Retinal pigment epithelial cell (primary cell): ENCODE data around the gene HEBP2.

Source experiments
- DNase-seq: peaks from one replicate; pipeline ENCODE4 v3.0.0-alpha.2; 2010; ENCODE audit warnings: low read depth
- H3K4me3 ChIP-seq: 2 replicates; pipeline ENCODE4 v1.5.1; 2011; ENCODE audit warnings: mild to moderate bottlenecking, low read length, control low read depth, moderate library complexity
- TF ChIP-seq, protein P1 (sequence below): conservative IDR thresholded peaks from 2 replicates; pipeline ENCODE4 v1.5.1; 2011; ENCODE audit warnings: low read depth, low read length, control low read depth, inconsistent platforms

Gene HEBP2

DNA sequence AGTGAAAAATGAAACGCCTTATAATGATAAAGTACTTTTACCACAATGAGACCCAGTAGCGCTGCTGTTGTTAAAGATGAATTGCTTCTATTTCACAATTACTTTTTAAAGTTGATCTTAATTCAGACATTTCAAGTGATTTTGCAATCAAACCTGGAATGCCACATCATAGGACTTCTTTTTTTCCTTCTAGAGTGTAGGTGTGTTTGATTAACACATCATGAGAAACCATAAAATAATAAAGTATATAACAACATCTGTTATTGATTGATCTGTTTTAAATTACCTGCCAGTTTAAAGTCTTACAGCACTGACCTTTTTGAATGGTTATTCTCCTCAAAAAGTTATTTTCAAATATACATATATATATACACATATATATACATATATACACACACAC is 38.6 kb downstream of the HEBP2 start:
- TF ChIP-seq, protein P1, sequence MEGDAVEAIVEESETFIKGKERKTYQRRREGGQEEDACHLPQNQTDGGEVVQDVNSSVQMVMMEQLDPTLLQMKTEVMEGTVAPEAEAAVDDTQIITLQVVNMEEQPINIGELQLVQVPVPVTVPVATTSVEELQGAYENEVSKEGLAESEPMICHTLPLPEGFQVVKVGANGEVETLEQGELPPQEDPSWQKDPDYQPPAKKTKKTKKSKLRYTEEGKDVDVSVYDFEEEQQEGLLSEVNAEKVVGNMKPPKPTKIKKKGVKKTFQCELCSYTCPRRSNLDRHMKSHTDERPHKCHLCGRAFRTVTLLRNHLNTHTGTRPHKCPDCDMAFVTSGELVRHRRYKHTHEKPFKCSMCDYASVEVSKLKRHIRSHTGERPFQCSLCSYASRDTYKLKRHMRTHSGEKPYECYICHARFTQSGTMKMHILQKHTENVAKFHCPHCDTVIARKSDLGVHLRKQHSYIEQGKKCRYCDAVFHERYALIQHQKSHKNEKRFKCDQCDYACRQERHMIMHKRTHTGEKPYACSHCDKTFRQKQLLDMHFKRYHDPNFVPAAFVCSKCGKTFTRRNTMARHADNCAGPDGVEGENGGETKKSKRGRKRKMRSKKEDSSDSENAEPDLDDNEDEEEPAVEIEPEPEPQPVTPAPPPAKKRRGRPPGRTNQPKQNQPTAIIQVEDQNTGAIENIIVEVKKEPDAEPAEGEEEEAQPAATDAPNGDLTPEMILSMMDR = no peak
- no peak for DNase-seq

DNA sequence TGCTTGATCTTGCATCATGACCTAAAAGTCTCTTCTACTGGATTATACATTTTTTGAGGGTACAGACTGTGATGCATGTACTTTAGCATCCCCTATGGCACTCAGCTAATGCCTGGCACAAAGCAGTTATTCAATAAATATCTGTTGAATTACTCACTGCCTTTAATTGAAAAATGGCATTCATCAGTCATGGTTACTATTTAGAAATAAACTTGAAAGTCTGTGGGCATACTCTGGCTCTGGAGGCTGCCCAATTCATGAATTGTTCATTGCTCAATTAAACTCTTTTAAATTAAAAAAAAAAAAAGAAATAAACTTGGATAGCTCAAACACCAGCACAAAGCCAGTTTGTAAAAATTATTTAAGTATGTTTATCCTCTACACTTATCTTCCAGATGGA is 40.0 kb downstream of the HEBP2 start:
- no peak for DNase-seq
- TF ChIP-seq, protein P1 = no peak
- H3K4me3 ChIP-seq = no peak overlapping the region

More for the DNA sequence above, 38.6 kb downstream of the HEBP2 start:
- H3K4me3 ChIP-seq = no peak overlapping the region

DNA sequence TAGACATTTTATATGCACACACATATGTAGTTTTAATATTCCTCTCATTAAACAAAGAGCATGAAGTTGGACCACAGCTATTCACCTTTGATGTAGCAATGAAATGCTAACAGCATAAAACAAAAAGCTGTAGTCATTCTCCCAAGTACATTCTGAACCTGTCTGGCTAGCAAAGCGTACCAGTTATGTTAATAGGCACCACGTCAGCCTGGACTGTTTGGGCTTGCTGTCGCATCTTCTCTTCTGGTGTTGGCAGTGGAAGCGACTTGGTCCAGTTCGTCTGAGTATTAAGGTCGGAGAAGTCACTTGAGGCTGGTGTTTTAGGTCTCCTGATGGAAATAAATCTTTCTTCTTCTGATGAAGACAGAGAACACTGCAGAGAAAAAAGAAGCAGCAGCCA is 42.8 kb downstream of the HEBP2 start:
- TF ChIP-seq, protein P1 = no peak
- DNase-seq = no peak
- H3K4me3 ChIP-seq = no peak overlapping the region

DNA sequence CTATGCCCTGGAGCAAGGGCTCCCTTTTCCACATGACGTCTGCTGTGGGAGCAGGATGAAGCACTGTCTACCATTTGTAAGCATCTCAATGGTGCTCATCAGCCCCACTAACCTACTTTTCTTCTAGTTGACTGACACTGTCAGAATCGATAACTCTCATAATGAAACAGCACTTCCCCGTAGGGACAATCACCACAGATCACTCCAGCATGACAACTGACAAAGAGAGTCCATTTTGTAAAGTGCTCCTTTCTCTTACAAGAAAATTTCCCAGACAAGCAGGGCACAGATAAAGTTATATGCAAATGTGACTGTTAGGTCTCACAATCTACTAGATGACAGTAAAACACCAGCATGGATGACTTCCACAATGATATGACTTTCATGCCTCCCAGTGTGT is 46.4 kb downstream of the HEBP2 start:
- DNase-seq = no peak
- TF ChIP-seq, protein P1 = no peak

DNA sequence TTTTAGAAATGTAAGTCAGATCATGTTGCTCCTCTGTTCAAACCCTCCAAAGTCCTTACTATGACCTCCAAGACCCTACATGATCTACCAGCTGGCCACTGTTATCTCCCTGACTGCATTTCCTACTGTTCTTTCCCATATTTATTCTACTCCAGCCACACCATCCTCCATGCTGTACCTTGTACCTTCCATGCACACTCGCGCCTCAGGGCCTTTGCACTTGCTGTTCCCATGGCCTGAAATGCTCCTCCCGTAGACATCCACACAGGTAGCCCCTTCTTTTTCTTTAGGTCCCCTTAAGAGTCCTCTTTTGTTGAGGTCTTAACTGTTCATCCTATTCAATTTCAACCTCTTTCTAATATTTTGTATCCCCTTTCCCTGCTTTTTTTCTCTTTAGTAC is 47.0 kb downstream of the HEBP2 start:
- TF ChIP-seq, protein P1 = no peak
- H3K4me3 ChIP-seq = no peak overlapping the region
- DNase-seq = no peak

More for the DNA sequence above, 46.4 kb downstream of the HEBP2 start:
- no peak overlapping the region for H3K4me3 ChIP-seq

DNA sequence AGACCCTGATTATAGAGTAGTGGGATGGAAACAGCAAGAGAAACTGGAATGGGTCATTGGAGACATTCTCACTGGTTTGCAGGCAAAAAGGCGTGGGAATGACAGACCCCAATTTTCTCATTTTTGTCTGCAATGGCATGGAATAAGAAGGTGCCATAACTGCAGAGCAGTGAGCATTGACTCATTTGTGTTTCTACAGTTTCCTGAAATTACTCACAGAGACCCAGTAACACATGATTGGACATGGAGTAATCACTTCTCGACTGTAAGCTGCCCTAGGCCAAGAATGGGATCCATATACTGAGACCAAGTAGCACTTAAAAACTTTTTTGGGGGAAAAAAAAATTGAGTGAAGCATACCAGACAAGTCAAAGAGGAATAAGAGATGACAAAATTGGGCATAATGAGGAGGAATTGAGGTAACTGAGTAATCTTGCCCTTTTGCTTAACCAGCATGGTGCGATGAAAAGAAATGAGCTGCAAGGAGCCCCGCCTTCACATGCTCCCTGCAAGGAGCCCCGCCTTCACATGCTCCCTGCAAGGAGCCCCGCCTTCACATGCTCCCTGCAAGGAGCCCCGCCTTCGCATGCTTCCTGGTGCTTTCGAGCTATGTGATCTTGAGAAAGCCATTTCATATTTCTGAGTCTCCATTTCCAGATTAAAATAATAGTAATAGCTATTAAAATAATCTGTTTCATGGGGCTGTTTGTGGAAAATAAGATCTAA is 51.1 kb downstream of the HEBP2 start:
- DNase-seq = no peak
- H3K4me3 ChIP-seq = no peak overlapping the region
- TF ChIP-seq, protein P1 = no peak

DNA sequence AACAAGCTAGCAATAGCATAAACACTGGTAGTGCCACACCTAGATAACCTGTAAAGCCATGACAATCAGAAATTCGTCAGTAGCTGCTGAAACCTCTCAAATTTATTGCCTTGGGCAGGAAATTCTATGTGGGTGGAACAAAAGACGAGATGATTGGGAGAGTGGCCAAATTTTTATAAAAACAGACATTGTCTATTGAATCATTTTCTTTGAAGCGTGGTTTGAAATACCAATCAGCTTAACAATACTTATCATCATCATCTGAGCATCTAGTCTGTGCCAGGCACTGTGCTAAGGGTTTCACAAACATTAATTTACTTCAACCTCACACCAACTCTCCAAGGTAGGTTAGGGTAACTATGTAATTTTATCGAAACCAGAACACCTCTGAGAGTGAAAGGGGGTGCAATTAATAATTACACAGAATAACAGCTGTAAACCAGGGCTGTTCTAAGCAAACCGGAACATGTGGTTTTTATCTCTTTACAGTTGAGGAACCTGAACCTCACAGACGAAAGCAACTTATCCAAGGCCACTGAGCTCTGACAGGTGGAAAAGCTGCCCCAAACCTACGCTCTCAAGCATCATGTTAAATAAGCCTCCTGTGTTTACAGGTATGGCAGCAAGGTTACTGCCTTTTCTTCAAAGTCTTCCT is 51.9 kb downstream of the HEBP2 start:
- no peak for DNase-seq
- H3K4me3 ChIP-seq = no peak overlapping the region
- TF ChIP-seq, protein P1 = no peak
